KOPT-K1 (cell line): ENCODE results near the gene CGN.

Source experiments
- H3K27ac ChIP-seq: fragments of 200-600 bp; sonication (generic); 2 replicates; pipeline ENCODE4 v1.5.1; 2016; ENCODE audit warnings: antibody characterized with exemption, mild to moderate bottlenecking, low read depth, low read length; ENCODE audit not compliant: poor library complexity, severe bottlenecking
- H3K36me3 ChIP-seq: fragments of 200-600 bp; sonication (generic); 2 replicates; pipeline ENCODE4 v1.5.1; 2017; ENCODE audit warnings: antibody characterized with exemption, mild to moderate bottlenecking, low read length, moderate library complexity; ENCODE audit not compliant: insufficient read depth
- H3K9me3 ChIP-seq: fragments of 200-600 bp; sonication (generic); 2 replicates; pipeline ENCODE4 v1.5.1; 2017; ENCODE audit warnings: antibody characterized with exemption, low read length, mild to moderate bottlenecking; ENCODE audit not compliant: insufficient read depth, poor library complexity, severe bottlenecking

CGN gene

GRCh38 chr1:151526735-151527525 is 15.7 kb downstream of the CGN start:
- Histone ChIP-seq H3K27ac (no peak overlapping the region), H3K9me3 (no peaks in the 10 kb centered on the region), H3K36me3 (no peaks in the 10 kb centered on the region; the same call in 1 of the 2 replicates)

- no peak overlapping the region for H3K27ac ChIP-seq
- H3K9me3 ChIP-seq: no peaks in the 10 kb centered on the region
- H3K36me3 ChIP-seq: no peaks in the 10 kb centered on the region; the same call in 1 of the 2 replicates
Observed at GRCh38 chr1:151529211-151529702, 18.1 kb downstream of the CGN start.

- Histone ChIP-seq H3K36me3 (no peaks in the 10 kb centered on the region; the same call in 1 of the 2 replicates), H3K9me3 (no peaks in the 10 kb centered on the region)
Observed at GRCh38 chr1:151529781-151530180, 18.6 kb downstream of the CGN start.

GRCh38 chr1:151530461-151530860 is 19.3 kb downstream of the CGN start:
- H3K9me3 ChIP-seq: no peaks in the 10 kb centered on the region
- H3K36me3 ChIP-seq: no peaks in the 10 kb centered on the region; the same call in 1 of the 2 replicates
- no peak overlapping the region for H3K27ac ChIP-seq

More at GRCh38 chr1:151529781-151530180, 18.6 kb downstream of the CGN start:
- H3K27ac ChIP-seq: no peak overlapping the region

- Histone ChIP-seq H3K9me3 (no peaks in the 10 kb centered on the region), H3K36me3 (no peaks in the 10 kb centered on the region), H3K27ac (no peak overlapping the region)
Observed at GRCh38 chr1:151533870-151534269, 22.7 kb downstream of the CGN start.

GRCh38 chr1:151534662-151535278 is 23.6 kb downstream of the CGN start:
- Histone ChIP-seq H3K27ac (no peak overlapping the region), H3K9me3 (no peaks in the 10 kb centered on the region), H3K36me3 (no peaks in the 10 kb centered on the region)

GRCh38 chr1:151535326-151536271 is 24.4 kb downstream of the CGN start:
- Histone ChIP-seq H3K9me3 (no peaks in the 10 kb centered on the region), H3K27ac (no peak overlapping the region), H3K36me3 (no peaks in the 10 kb centered on the region)

- Histone ChIP-seq H3K36me3 (no peaks in the 10 kb centered on the region), H3K27ac (no peak overlapping the region)
Observed at GRCh38 chr1:151536499-151536898, 25.3 kb downstream of the CGN start.

GRCh38 chr1:151537112-151537511 is 25.9 kb downstream of the CGN start:
- Histone ChIP-seq H3K36me3 (no peaks in the 10 kb centered on the region), H3K9me3 (no peaks in the 10 kb centered on the region), H3K27ac (no peak overlapping the region)

More at GRCh38 chr1:151536499-151536898, 25.3 kb downstream of the CGN start:
- H3K9me3 ChIP-seq: no peaks in the 10 kb centered on the region

GRCh38 chr1:151539321-151540020 is 28.3 kb downstream of the CGN start:
- H3K9me3 ChIP-seq: no peaks in the 10 kb centered on the region
- H3K36me3 ChIP-seq: no peaks in the 10 kb centered on the region
- no peak overlapping the region for H3K27ac ChIP-seq

GRCh38 chr1:151540021-151540981 is 29.1 kb downstream of the CGN start, which contains the start of gene TUFT1:
Gene TUFT1 (plus strand): TSS chr1:151540309. CDS start chr1:151540367, 58 bp downstream.
- Histone ChIP-seq H3K36me3 (no peaks in the 10 kb centered on the region), H3K27ac (no peak within 1 kb of the TSS), H3K9me3 (no peaks in the 10 kb centered on the region)

- Histone ChIP-seq H3K27ac (no peak overlapping the region), H3K9me3 (no peaks in the 10 kb centered on the region), H3K36me3 (no peaks in the 10 kb centered on the region)
Observed at GRCh38 chr1:151540982-151541377, 29.8 kb downstream of the CGN start.

GRCh38 chr1:151541752-151542151 is 30.6 kb downstream of the CGN start:
- no peak overlapping the region for H3K27ac ChIP-seq

More at GRCh38 chr1:151541752-151542151, 30.6 kb downstream of the CGN start:
- Histone ChIP-seq H3K9me3 (no peaks in the 10 kb centered on the region), H3K36me3 (no peaks in the 10 kb centered on the region)
